NB4 (cell line): Measurements from ENCODE around the gene NDST4.

Experiments used
- CTCF ChIP-seq: IDR thresholded peaks from one replicate; pipeline ENCODE4 v1.5.1; 2012; ENCODE audit warnings: low read depth, low read length
- MAX ChIP-seq: IDR thresholded peaks from 2 replicates; pipeline ENCODE4 v1.6.1; 2011; ENCODE audit warnings: low read depth, low read length

GRCh38 chr4:114886761-114887160 lies 226.7 kb downstream of the NDST4 start:
- TF ChIP-seq CTCF, result no peak
- TF ChIP-seq MAX, result no peak
